Eye (tissue), 1 donor: Measurements from ENCODE around the gene GABBR2.

ENCODE experiments used
- DNase-seq: peaks from one replicate; pipeline ENCODE4 v3.0.0-alpha.2; 2015

Gene GABBR2

DNA sequence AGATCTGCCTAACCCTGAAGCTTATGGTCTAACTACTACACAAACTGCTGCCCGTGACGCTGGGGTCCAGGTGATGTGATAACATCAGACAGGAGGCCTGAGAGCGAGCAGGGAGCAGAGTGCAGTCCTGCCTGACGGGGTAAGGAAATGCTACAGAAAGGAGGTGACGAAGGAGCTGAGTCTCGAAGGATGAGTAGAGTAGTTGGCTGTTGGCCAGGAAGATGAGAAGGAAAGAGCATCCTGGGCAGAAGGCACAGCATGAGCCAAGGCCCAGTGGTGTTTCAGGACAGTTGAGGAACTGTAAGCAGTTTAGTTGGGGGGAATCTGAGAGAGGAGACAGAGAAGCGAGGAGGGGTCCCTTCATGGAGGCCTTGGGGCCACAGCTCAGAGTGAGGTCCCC, 317.3 kb downstream of the GABBR2 start:
- DNase-seq = no peak

GRCh38 chr9:98385751-98386150, 323.0 kb downstream of the GABBR2 start:
- no peak for DNase-seq

GRCh38 chr9:98383758-98384157, 325.0 kb downstream of the GABBR2 start:
- no peak for DNase-seq

DNA sequence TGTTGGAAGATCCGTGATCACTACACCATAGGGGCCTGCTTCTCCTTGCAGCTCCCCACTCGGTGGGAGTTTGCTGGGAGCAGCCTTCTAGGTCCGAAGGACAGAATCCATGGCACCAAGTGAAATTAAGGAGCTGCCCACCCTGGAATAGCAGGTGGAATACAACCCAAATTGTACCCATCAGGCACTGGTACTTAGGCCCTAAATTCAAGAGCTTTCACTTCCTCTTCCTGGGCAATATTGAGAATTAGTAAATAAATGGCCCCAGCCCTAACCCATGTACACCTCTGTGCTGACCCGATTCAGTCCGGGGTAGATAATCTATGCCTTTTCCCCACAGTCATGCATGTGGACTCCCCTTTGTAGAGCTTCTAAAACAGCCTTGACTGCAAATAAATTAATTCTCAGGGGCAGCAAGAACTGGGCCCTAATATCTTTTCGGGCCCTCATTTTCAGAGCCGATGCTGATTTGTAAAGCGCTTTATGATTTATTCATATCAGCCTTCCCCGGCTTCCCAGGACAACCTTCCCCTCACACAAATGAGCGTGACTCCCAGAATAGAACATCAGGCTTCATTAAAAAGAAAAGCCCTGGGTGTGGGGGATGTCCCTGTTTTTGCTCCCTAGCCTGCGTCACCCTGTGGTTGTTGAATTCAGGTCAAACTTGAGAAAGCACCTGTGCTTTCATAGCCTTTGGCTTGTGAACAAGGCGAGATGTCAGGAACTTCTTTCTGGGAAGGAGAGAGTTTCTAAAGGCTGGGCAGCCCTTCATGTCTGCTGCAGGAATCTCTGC, 327.2 kb downstream of the GABBR2 start:
- DNase-seq = no peak

- DNase-seq = peak; percentile 90
Observed at GRCh38 chr9:98380065-98380681, 328.6 kb downstream of the GABBR2 start.

- DNase-seq = no peak
Observed at GRCh38 chr9:98379572-98379971, 329.2 kb downstream of the GABBR2 start.

DNA sequence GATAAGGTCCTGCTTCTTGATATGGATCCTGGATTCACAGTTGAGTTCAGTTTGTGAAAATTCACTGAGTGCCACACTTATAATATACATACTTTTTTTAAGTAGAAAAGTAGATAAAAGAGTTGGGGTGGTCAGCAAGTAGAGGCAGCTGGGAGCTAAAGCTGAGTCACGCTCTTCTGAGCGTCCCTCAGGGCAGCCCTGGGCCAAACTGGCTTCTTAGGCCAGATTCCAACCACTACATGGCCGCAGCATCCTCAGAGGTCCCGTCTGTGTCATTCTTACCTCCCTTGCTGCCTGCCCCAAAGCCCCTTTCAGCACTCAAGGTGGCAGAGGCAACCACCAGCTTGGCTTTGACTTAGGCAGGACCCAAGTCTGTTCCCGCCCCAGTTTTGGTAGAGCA, 329.9 kb downstream of the GABBR2 start:
- DNase-seq = no peak

GRCh38 chr9:98378206-98378780, 330.4 kb downstream of the GABBR2 start:
- no peak for DNase-seq

DNA sequence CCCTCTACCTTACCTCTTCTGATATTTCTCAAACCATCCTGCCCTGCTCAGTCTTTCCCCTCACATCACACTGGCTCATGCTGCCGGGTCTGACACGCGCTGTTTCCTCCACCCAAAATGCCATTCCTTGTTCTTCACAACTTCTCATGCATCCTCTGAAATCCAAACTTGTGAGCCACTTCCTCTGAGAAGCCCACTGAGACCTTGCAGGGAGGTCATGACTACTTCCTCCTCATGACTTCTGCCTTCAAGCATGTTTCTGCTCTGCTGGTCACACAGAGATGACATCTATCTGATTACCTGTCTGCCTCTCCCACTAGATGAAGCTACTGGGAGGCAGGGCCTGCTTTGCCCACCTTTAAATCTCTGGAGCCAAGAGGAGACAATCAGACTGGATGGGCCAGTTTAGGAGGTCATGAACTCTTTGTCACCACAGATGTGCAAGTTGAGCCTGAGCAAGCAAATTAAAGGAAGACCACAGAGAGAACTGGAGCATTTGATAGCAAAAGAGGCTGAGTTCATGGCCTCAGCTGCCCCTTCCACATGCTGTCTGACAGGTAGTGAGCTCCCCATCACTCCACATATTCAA, 333.5 kb downstream of the GABBR2 start:
- DNase-seq = no peak

DNA sequence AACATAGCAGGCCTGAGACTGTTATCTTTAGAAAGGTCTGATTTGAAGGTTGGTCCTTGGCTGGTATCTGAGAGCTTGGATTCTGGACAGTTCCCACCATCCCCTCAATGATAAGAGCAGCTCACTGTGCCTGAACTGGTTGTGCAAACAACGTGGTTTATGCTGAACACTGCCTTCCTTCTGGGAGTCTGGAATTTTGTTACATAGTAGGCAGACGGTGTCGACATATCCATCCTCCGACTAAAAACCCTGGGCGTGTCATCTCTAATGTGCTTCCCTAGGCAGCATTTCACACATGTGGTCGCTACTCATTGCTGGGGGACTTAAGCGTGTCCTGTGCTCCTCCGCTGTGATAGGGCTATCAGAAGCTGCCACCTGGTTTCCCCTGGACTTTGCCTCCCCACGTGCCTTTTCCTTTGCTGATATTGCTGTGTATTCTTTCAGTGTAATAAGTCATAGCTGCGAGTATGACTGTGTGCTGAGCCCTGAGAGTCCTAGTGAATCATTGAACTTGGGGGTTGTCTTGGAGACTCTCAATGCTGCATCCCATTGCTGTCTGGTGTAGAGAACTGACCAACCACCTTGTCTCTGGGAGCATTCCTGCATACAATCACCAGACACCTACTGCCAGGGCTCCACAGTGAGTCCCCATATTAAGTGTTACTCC, 334.2 kb downstream of the GABBR2 start:
- no peak for DNase-seq

- DNase-seq = no peak
Observed at GRCh38 chr9:98373609-98374008, 335.1 kb downstream of the GABBR2 start.

GRCh38 chr9:98372077-98372836, 336.5 kb downstream of the GABBR2 start:
- no peak for DNase-seq

DNA sequence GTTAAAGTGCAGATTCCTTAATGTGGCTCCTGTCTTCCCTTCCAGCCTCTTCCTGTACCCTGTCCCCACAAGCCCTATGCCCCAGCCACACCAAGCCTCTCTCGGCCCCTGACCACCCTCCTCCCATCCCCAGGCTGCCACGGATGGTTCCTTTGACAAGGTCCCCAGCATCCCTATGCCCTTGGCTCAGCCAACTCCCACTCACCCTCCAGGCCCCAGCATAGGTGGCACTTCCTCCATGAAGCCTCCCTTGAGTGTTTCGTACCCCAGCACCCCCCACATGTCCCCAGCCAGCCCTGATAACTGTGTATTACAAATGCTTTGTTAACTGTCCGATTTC, 337.8 kb downstream of the GABBR2 start:
- no peak for DNase-seq

- no peak for DNase-seq
Observed at GRCh38 chr9:98370300-98370975, 338.3 kb downstream of the GABBR2 start.

- DNase-seq = no peak
Observed at GRCh38 chr9:98369896-98370295, 338.8 kb downstream of the GABBR2 start.

DNA sequence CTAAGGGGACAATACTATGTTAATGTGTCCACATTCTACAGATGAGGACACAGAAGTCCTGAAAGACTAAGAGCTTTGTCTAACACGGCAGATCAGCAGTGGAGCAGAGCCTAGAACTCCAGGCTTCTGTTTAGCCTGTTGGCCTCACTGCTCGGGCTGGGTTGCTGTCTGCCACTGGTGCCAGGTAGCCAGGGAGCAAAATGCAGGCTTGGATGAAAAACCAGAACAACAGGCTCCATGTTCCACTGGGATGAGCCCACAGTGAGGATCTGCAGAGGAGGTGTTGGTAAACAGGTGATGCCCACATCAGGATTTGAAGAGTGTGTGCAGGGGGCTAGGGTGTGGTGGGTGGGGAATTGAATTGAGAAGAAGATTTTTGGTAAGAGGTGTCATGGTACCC, 339.3 kb downstream of the GABBR2 start:
- no peak for DNase-seq

DNA sequence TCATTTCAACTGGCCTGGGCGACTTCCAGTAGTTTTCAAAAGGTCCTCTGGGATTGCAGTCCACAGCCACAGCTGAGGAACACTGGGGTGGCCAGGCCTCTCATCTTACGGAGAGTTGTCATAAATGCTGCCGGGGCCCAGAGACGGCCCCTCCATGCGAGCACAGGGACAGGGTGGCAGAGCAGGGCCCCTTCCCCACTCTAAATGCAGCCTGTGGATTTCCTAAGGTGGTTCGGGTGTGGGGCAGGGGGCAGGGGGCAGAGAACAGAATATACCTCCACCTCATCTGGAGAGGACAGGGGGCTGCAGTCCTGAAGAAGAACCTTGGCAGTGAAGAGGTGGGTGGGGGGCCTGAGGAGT, 339.7 kb downstream of the GABBR2 start:
- DNase-seq = no peak

DNA sequence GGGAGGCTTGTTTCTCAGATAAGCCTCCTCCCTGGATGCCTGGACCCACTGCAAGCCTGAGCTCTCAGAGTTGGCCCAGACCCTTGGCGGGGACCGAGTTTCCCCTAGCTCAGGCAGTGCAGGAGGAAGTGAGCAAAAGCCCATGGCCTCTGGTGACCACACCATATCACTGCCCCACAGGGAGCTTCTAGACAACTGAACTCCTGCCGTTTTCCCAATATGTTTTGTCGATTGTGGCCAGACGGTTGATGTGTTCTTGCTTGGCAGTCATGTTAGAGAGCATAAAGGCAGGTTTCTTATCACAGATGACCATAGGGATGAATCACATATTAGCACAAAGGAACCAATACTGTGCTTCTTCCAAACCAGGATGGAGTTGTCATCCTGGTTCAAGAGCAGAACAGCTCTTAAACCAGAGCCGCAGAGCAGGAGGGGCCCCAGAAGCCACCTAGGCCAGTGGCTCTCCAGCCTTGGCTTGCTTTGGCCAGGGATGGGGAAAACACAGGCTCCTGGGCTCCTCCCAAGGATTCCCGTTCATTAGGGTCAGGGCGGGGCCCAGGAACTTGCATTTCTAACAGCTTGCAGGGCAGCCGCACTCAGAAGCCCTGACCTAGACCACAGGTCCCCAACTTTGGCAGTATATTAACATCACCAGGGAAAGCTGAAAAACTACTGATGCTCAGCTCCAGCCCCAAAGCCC, 340.2 kb downstream of the GABBR2 start:
- DNase-seq = no peak

GRCh38 chr9:98367923-98368322, 340.8 kb downstream of the GABBR2 start:
- DNase-seq = no peak

GRCh38 chr9:98367371-98367900, 341.3 kb downstream of the GABBR2 start:
- DNase-seq = no peak

DNA sequence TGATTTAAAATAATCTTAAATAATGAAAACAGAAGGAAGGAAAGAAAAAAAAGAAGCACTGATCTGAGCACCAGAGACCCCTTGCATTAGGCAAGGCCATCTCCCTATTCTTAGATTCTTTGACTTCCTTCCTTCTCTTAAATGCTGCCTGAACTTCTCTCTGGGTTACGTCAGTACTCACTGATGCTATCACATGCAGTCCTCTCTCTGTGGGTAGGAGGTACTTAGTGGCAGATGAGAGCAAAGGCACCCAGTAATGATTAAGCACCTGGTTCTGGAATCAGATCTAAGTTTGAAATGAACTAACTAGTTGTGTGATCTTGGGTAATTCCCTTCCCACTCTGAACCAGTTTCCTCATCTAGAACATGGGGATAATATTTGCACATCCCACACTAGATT, 343.0 kb downstream of the GABBR2 start:
- no peak for DNase-seq
